NCI-H526 (cell line): ENCODE data around the gene KIF12.
A peak's percentile ranks its signal among the peaks of the same experiment; 100 is the strongest.
"Not testable (repeated sequence)": the region's sequence is repeated elsewhere in the genome, so short reads cannot be mapped to it uniquely, and the experiment has no call there.

Source experiments
- DNase-seq, 2 experiments: peaks; one replicate each; lab custom pipeline; 2025; lab: John Stamatoyannopoulos, UW

Gene KIF12

GRCh38 chr9:114098936-114099668 lies at the start of gene KIF12:
Gene KIF12, minus strand, starts transcription at chr9:114099292. Its CDS starts 16 bp downstream, at chr9:114099276.
- peak; percentile 78 to 89 for DNase-seq

- no peak for DNase-seq
Measured at GRCh38 chr9:114146735-114147134, 47.6 kb upstream of the KIF12 start.

- DNase-seq = no peak
Measured at GRCh38 chr9:114143234-114143633, 44.1 kb upstream of the KIF12 start.

- DNase-seq = no peak
Measured at GRCh38 chr9:114141553-114142402, 42.7 kb upstream of the KIF12 start.

- DNase-seq = no peak
Measured at GRCh38 chr9:114140850-114141249, 41.8 kb upstream of the KIF12 start.

GRCh38 chr9:114140401-114140800 lies 41.3 kb upstream of the KIF12 start:
- no peak for DNase-seq

DNA sequence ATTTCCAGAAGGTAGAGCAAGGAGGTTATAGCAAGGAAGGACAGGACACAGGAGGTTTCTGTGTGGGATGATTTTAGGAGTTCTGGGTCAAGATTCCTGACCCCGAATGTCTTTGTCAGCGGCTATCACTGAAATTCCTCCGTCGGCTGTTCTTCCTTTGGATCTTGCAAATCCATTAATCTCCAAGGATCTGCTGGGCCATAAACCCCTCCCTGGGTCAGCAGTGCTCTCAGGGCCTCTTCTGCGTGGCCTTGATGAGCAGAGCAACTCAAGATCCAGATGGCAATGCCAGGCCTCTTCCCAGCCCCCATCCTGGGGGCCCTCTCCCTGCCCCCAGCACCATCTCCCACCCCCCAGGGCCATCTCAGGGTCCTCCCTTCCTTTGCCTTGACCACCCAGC lies 40.0 kb upstream of the KIF12 start:
- no peak for DNase-seq

GRCh38 chr9:114138552-114138971 lies 39.5 kb upstream of the KIF12 start:
- no peak for DNase-seq

- no peak for DNase-seq
Measured at GRCh38 chr9:114137831-114138230, 38.7 kb upstream of the KIF12 start.

GRCh38 chr9:114134827-114135396 lies 35.8 kb upstream of the KIF12 start:
- no peak for DNase-seq

GRCh38 chr9:114132550-114132918 lies 33.4 kb upstream of the KIF12 start:
- no peak for DNase-seq

- no peak for DNase-seq
Measured at GRCh38 chr9:114131808-114132549, 32.9 kb upstream of the KIF12 start.

GRCh38 chr9:114130624-114131277 lies 31.7 kb upstream of the KIF12 start:
- no peak for DNase-seq

GRCh38 chr9:114130141-114130540 lies 31.0 kb upstream of the KIF12 start:
- no peak for DNase-seq

DNA sequence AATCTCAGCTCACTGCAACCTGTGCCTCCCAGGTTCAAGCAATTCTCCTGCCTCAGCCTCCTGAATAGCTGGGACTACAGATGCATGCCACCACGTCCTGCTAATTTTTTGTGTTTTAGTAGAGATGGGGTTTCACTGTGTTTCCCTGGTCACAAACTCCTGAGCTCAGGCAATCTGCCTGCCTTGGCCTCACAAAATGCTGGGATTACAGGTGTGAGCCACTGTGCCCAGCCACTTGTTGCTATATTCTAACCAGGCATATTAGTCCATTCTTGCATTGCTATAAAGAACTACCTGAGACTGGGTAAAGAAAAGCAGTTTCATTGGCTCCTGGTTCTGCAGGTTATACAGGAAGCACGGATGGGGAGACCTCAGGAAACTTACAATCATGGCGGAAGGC lies 29.7 kb upstream of the KIF12 start:
- DNase-seq = not testable (repeated sequence)

DNA sequence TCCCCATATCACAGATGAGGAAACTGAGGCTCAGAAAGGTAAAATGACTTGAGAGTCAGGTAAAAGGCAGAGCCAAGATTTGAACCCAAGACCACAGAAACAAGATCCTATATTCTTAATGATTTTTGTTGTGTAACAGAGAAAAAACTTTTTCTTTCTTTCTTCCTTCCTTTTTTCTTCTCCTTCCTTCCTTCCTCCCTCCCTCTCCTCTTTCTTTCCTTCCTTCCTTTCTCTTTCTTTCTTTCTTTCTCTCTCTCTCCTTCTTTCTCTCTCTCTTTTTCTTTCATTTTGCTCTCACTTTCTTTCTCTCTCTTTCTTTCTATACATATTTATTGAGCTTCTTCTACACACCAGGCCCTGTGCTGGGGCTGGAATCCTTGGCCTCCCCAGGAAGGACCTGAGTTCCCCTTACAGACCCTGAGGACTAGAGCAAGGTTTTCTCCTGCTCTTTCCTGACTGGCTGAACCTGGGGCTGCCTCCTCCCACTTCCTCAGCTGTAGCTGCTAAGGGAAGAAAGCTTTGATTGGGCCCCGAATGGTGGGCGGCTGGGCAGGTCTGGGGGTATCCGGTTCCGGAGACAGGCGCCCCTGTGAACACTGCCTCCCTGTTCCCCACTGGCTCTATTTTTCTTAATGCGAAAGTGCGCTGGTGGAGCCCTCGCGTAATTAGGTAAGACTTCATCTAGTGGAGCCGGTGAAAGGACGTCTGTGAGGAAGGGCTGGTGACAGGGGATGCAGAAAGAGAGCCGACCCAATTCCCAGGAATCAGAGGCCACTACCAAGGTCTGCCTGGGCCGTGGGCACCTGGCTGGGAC lies 27.4 kb upstream of the KIF12 start:
- no peak for DNase-seq

- DNase-seq = peak in 1 of 2 experiments; percentile 30
Measured at GRCh38 chr9:114125476-114126013, 26.5 kb upstream of the KIF12 start.

DNA sequence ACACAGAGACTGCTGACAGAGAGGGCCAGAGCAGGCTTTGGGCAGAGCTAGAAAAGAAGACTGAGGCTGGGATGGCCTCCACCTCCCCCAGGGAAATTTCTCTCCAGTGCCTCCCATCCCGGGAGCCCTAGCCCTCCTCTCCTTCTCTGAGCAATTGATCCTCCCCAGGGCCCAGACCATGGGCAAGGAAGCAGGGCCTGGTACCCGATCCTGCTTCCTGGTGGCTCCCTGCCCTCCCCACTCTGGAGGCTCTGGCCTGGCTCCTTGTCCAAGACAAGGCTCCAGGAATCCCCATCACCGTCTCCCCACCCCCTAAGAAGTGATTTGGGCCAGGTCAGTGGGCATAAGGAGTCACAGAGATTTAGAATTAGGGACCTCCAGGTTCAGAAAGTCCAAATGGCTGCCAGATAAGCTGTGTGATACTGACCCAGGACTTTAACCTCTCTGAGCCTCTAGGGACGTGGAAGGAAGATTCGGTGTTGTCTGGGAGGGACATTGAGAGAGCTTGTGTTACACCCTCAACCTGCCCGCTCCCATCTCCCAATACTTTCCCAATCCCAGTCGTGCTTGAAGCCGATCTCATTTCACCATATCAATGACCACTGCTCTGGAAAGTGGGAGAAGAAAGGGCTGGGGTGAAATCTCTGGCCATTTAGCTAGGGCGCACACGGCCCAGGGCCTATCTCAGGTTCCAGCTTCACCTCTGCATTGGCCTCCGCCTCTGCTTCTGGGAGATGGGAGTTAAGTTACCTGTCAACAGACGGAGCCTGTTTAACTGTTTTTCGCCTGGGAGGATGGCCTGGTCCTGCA lies 25.8 kb upstream of the KIF12 start:
- DNase-seq = peak in 1 of 2 experiments; percentile 30

GRCh38 chr9:114124138-114124537 lies 25.0 kb upstream of the KIF12 start:
- no peak for DNase-seq
